AG04450 (cell line): ENCODE measurements around the gene ANKDD1A. TPM values are rescaled to one million over a fixed set of nuclear protein-coding genes. Genes with fewer than 3 reads are reported as not detected.

Source experiments
- CTCF ChIA-PET: fragments of 300-600, 350-600 bp; formaldehyde crosslinking; extraction: SDS; loops from one replicate; lab custom pipeline; 2022; ENCODE audit warnings: antibody characterized with exemption, inconsistent platforms; lab: Charles Lee
- POLR2A ChIA-PET: fragments of 350-600 bp; formaldehyde crosslinking; extraction: SDS; loops from one replicate; lab custom pipeline; 2021; ENCODE audit warnings: antibody characterized with exemption, inconsistent platforms; lab: Yijun Ruan, JAX
- DNase-seq: peaks from one replicate; pipeline ENCODE4 v3.0.0-alpha.2; 2011; ENCODE audit warnings: low read depth, low spot score
- H3K27ac ChIP-seq: one replicate; pipeline ENCODE4 v1.5.1; 2012; ENCODE audit warnings: low read depth, low read length, control low read depth
- H3K27me3 ChIP-seq: one replicate; pipeline ENCODE4 v1.6.0; 2012; ENCODE audit warnings: low read length; ENCODE audit not compliant: control insufficient read depth, insufficient read depth
- H3K4me3 ChIP-seq: 2 replicates; pipeline ENCODE4 v1.5.1; 2011; ENCODE audit warnings: mild to moderate bottlenecking, low read depth, low read length, control low read depth
- H3K9me3 ChIP-seq: 2 replicates; pipeline ENCODE4 v1.5.1; 2012; ENCODE audit warnings: low read length; ENCODE audit not compliant: control insufficient read depth, insufficient read depth
- CTCF ChIP-seq: IDR thresholded peaks from 2 replicates; pipeline ENCODE4 v1.5.1; 2011; ENCODE audit warnings: low read depth, low read length, control low read depth, inconsistent platforms
- polyA minus RNA-seq: library from RNA; depleted of rRNA, polyadenylated mRNA; stranded (reverse); fragments of >200 nt; gene quantifications from 2 replicates; pipeline ENCODE4 v1.2.3, GENCODE V29; 2011; rRNA and poly(A)+ RNA removed
- polyA plus RNA-seq: library from polyadenylated mRNA; depleted of rRNA; stranded (reverse); fragments of >200 nt; gene quantifications from 2 replicates; pipeline ENCODE4 v1.2.3, GENCODE V29; 2011; rRNA removed

Gene ANKDD1A
- 4.0 and 5.4 TPM in 2 replicates for polyA plus RNA-seq
- polyA minus RNA-seq: 4.3 and 7.9 TPM in 2 replicates

GRCh38 chr15:64911311-64912186, at the start of gene ANKDD1A:
TSS of gene ANKDD1A (plus strand) at chr15:64911902. CDS start at chr15:64911931, 29 bp downstream.
- ChIA-PET CTCF (no interaction called here), POLR2A (interaction anchor here (1.1 kb wide), 1 partner anchor 18 kb away, joined by 3 read pairs; no protein-coding TSS in a partner anchor)
- no peak for TF ChIP-seq CTCF
- Histone ChIP-seq H3K9me3 (peaks cover 1% of the 10 kb centered on the region; the same call in 1 of the 2 replicates), H3K27ac (no peak within 1 kb of the TSS), H3K27me3 (no peaks in the 10 kb centered on the region), H3K4me3 (peak within 1 kb of the TSS; percentile 67)
- no peak for DNase-seq

GRCh38 chr15:64861960-64862359, 49.7 kb upstream of the ANKDD1A start:
- Histone ChIP-seq H3K27ac (peak overlapping the region; percentile 31), H3K9me3 (no peaks in the 10 kb centered on the region; the same call in 1 of the 2 replicates), H3K27me3 (no peaks in the 10 kb centered on the region), H3K4me3 (no peak overlapping the region)
- CTCF ChIA-PET: no interaction called here
- DNase-seq: no peak
- no peak for TF ChIP-seq CTCF
- POLR2A ChIA-PET: interaction anchor here (1.0 kb wide), 1 partner anchor 11 kb away, joined by 3 read pairs; no protein-coding TSS in a partner anchor

- POLR2A ChIA-PET: interaction anchor here (1.0 to 2.2 kb wide), 2 partner anchors 11 to 22 kb away, joined by 3 to 9 read pairs; no protein-coding TSS in a partner anchor
- Histone ChIP-seq H3K27me3 (no peaks in the 10 kb centered on the region), H3K27ac (no peak overlapping the region), H3K9me3 (no peaks in the 10 kb centered on the region; the same call in 1 of the 2 replicates), H3K4me3 (no peak overlapping the region)
- CTCF ChIA-PET: no interaction called here
- no peak for TF ChIP-seq CTCF
- DNase-seq: no peak
These were observed 49.3 kb upstream of the ANKDD1A start for GRCh38 chr15:64862408-64862807.

GRCh38 chr15:64864068-64864467, 47.6 kb upstream of the ANKDD1A start:
- no peak overlapping the region for H3K4me3 ChIP-seq
- no peaks in the 10 kb centered on the region for H3K27me3 ChIP-seq
- peak overlapping the region; percentile 47 for H3K27ac ChIP-seq
- POLR2A ChIA-PET: interaction anchor here (0.5 to 2.2 kb wide), 4 partner anchors 13 to 34 kb away, joined by 3 to 9 read pairs (median 4); no protein-coding TSS in a partner anchor
- no peak for DNase-seq
- no peaks in the 10 kb centered on the region; the same call in 1 of the 2 replicates for H3K9me3 ChIP-seq
- no peak for TF ChIP-seq CTCF
- CTCF ChIA-PET: interaction anchor here (1.2 kb wide), 1 partner anchor 41 kb away, joined by 3 read pairs; no protein-coding TSS in a partner anchor
